Measurements from ENCODE around the gene HMCN2. TPM values are rescaled to one million over a fixed set of nuclear protein-coding genes. Genes with fewer than 3 reads are reported as not detected.

HMCN2 gene
- total RNA-seq, 1 donor from 2014 or later: 0.06 TPM

- TF ChIP-seq CTCF (conservative IDR thresholded peaks at IDR 0.05; ENCODE audit: low read depth, low read length): no peak
- H3K4me3 ChIP-seq (ENCODE audit: low read depth, low read length): no peak overlapping the region
- no peak for DNase-seq (ENCODE audit: low read depth)
These were observed 47.7 kb downstream of the HMCN2 start for GRCh38 chr9:130313103-130313858.

GRCh38 chr9:130315446-130316226 is 50.1 kb downstream of the HMCN2 start:
- TF ChIP-seq CTCF (conservative IDR thresholded peaks at IDR 0.05; ENCODE audit: low read depth, low read length): no peak
- H3K4me3 ChIP-seq (ENCODE audit: low read depth, low read length): no peak overlapping the region

GRCh38 chr9:130316430-130316829 is 50.9 kb downstream of the HMCN2 start:
- no peak overlapping the region for H3K4me3 ChIP-seq (ENCODE audit: low read depth, low read length)
- TF ChIP-seq CTCF (conservative IDR thresholded peaks at IDR 0.05; ENCODE audit: low read depth, low read length): no peak
- DNase-seq (ENCODE audit: low read depth): no peak

More at GRCh38 chr9:130315446-130316226, 50.1 kb downstream of the HMCN2 start:
- DNase-seq (ENCODE audit: low read depth): no peak

- no peak for DNase-seq (ENCODE audit: low read depth)
- no peak for TF ChIP-seq CTCF (conservative IDR thresholded peaks at IDR 0.05; ENCODE audit: low read depth, low read length)
- H3K4me3 ChIP-seq (ENCODE audit: low read depth, low read length): no peak overlapping the region
These were observed 53.7 kb downstream of the HMCN2 start for GRCh38 chr9:130319300-130319699.

GRCh38 chr9:130319944-130320712 is 54.6 kb downstream of the HMCN2 start:
- TF ChIP-seq CTCF (conservative IDR thresholded peaks at IDR 0.05; ENCODE audit: low read depth, low read length): no peak
- no peak overlapping the region for H3K4me3 ChIP-seq (ENCODE audit: low read depth, low read length)
- no peak for DNase-seq (ENCODE audit: low read depth)

GRCh38 chr9:130320723-130321481 is 55.3 kb downstream of the HMCN2 start:
- DNase-seq (ENCODE audit: low read depth): no peak
- H3K4me3 ChIP-seq (ENCODE audit: low read depth, low read length): no peak overlapping the region
- TF ChIP-seq CTCF (conservative IDR thresholded peaks at IDR 0.05; ENCODE audit: low read depth, low read length): no peak
